CD4-positive, alpha-beta memory T cell (primary cell): ENCODE data around the gene TRPC4AP. TPM values are rescaled to one million over a fixed set of nuclear protein-coding genes. Genes with fewer than 3 reads are reported as not detected.
A peak's percentile ranks its signal among the peaks of the same experiment; 100 is the strongest.

Experiments used
- CTCF ChIA-PET: fragments of 350-600 bp; sonication (Branson Sonifier 250); formaldehyde crosslinking; loops from one replicate; lab custom pipeline; 2021; ENCODE audit warnings: inconsistent platforms; ENCODE audit not compliant: partially characterized antibody; lab: Charles Lee
- POLR2A ChIA-PET: fragments of 350-600 bp; sonication (Branson Sonifier 250); formaldehyde crosslinking; loops from one replicate; lab custom pipeline; 2021; ENCODE audit not compliant: partially characterized antibody; lab: Charles Lee
- DNase-seq, 5 donors: peaks; one replicate each; pipeline versions ENCODE4 v3.0.0 to v3.0.0-alpha.2; 2020 to 2022; ENCODE audit warnings: mixed read lengths in 1 of 5
- H3K27ac ChIP-seq: one replicate; pipeline ENCODE4 v1.7.0; 2013; ENCODE audit warnings: low read depth, low read length
- H3K27me3 ChIP-seq: 2 replicates; pipeline ENCODE4 v1.7.0; 2013; ENCODE audit warnings: mild to moderate bottlenecking, low read length, moderate library complexity; ENCODE audit not compliant: insufficient read depth
- H3K36me3 ChIP-seq: 2 replicates; pipeline ENCODE4 v1.7.0; 2013; ENCODE audit warnings: mild to moderate bottlenecking, low read length, moderate library complexity; ENCODE audit not compliant: insufficient read depth
- H3K4me1 ChIP-seq: 2 replicates; pipeline ENCODE4 v1.7.0; 2013; ENCODE audit warnings: mild to moderate bottlenecking, low read length, moderate library complexity; ENCODE audit not compliant: insufficient read depth
- H3K4me3 ChIP-seq, 2 donors: one replicate each; pipeline ENCODE4 v1.7.0; 2013; ENCODE audit warnings: low read length in 2 of 2, mild to moderate bottlenecking in 1 of 2
- H3K9me3 ChIP-seq, 2 donors: one replicate each; pipeline ENCODE4 v1.7.0; 2013; ENCODE audit warnings: low read length in 2 of 2, control low read depth in 1 of 2; ENCODE audit not compliant: control insufficient read depth in 1 of 2
- H3K27ac Mint-ChIP-seq, 7 donors: one replicate each; pipeline ENCODE4 v1.8.0; 2020 to 2021; ENCODE audit warnings: mixed read lengths in 7 of 7, mild to moderate bottlenecking in 6 of 7, inconsistent platforms in 3 of 7, moderate library complexity in 3 of 7
- H3K27me3 Mint-ChIP-seq, 2 donors: one replicate each; pipeline ENCODE4 v1.8.0; 2020 to 2021; ENCODE audit warnings: mixed read lengths in 2 of 2
- H3K36me3 Mint-ChIP-seq, 2 donors: one replicate each; pipeline ENCODE4 v1.8.0; 2020 to 2021; ENCODE audit warnings: mixed read lengths in 2 of 2, inconsistent platforms in 1 of 2, mild to moderate bottlenecking in 1 of 2
- H3K4me1 Mint-ChIP-seq, 4 donors: one replicate each; pipeline ENCODE4 v1.8.0; 2020 to 2021; ENCODE audit warnings: mixed read lengths in 4 of 4, mild to moderate bottlenecking in 1 of 4
- H3K4me3 Mint-ChIP-seq, 8 donors: one replicate each; pipeline ENCODE4 v1.8.0; 2020 to 2021; ENCODE audit warnings: mixed read lengths in 8 of 8, mild to moderate bottlenecking in 7 of 8, moderate library complexity in 6 of 8, inconsistent platforms in 3 of 8
- H3K9me3 Mint-ChIP-seq, 8 donors: one replicate each; pipeline ENCODE4 v1.8.0; 2020 to 2021; ENCODE audit warnings: mixed read lengths in 8 of 8, mild to moderate bottlenecking in 5 of 8, inconsistent platforms in 3 of 8, moderate library complexity in 1 of 8
- intact Hi-C: fragments of 100-400 bp; cut with micrococcal nuclease; formaldehyde crosslinking; loops from one replicate; pipeline ENCODE4 v1.15.1; 2023
- microRNA-seq: library from miRNA; unstranded; fragments of <30 nt; microRNA quantifications from one replicate; pipeline ENCODE4 v1.2.0, GENCODE V29; 2021; ENCODE audit warnings: borderline replicate concordance, borderline number of aligned reads, borderline microRNAs expressed, mixed read lengths
- polyA plus RNA-seq, 2 donors: library from polyadenylated mRNA; unstranded; fragments of 300-500 nt; fragmentation: Illumina TruSeq; gene quantifications; one replicate each; pipeline ENCODE4 v1.2.3, GENCODE V29; 2021
- total RNA-seq, 2 experiments: library from RNA; stranded (reverse); gene quantifications; one replicate each; pipeline ENCODE4 v1.2.3, GENCODE V29; 2021

Gene TRPC4AP
- total and polyA plus RNA-seq, 4 experiments from 2014 or later = 61.2 to 81.6 (median 63.8) TPM

DNA sequence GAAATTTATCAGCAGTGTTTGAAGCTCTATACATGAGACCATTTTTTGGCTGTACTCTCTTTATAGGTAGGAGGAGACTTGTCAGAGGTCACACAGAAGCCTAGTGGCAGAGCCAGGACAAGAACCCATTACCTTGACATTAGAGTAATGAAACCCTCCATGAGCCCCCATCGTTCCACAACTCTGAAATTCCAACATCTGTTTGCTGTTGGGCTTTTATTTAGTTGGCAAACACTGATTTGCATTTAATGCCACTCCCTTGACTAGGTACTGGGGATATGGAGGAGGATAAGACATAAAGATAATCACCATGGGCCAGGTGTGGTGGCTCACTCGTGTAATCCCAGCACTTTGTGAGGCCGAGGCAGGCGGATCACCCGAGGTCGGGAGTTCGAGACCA is 138.6 kb downstream of the TRPC4AP start:
- peaks cover 19 to 29% (median 25%) of the 10 kb centered on the region in 4 donors for H3K4me1 Mint-ChIP-seq
- H3K4me3 Mint-ChIP-seq = peak overlapping the region in 3 of 8 donors; percentile 12 to 18 (median 15)
- H3K27ac Mint-ChIP-seq = peak overlapping the region in 1 of 7 donors; percentile 25
- Histone ChIP-seq H3K4me3 (no peak overlapping the region), H3K36me3 (peaks cover 3% of the 10 kb centered on the region), H3K4me1 (peaks cover 13% of the 10 kb centered on the region), H3K27ac (no peak overlapping the region), H3K9me3 (no peaks in the 10 kb centered on the region), H3K27me3 (no peaks in the 10 kb centered on the region)
- ChIA-PET POLR2A (interaction anchor here (4.3 kb wide), 1 partner anchor 79 kb away, joined by 34 read pairs; the partner anchor contains the start of gene ACSS2), CTCF (interaction anchor here (8.2 kb wide), 1 partner anchor 80 kb away, joined by 100 read pairs; the partner anchor contains the start of genes ACSS2 and GGT7)
- peaks cover 11 to 23% of the 10 kb centered on the region in 2 donors for H3K36me3 Mint-ChIP-seq
- no peak for DNase-seq
- intact Hi-C loops = loop anchor here (2.0 kb wide), 1 partner anchor 139 kb away; the partner anchor contains the start of gene TRPC4AP
- H3K27me3 Mint-ChIP-seq = no peaks in the 10 kb centered on the region
- no peaks in the 10 kb centered on the region for H3K9me3 Mint-ChIP-seq

GRCh38 chr20:34952671-34953070 is 139.9 kb downstream of the TRPC4AP start:
- POLR2A ChIA-PET = interaction anchor here (1.3 kb wide), 1 partner anchor 77 kb away, joined by 4 read pairs; no protein-coding TSS in a partner anchor
- Histone ChIP-seq H3K27me3 (no peaks in the 10 kb centered on the region), H3K4me1 (peaks cover 13% of the 10 kb centered on the region), H3K9me3 (no peaks in the 10 kb centered on the region), H3K36me3 (peaks cover 3% of the 10 kb centered on the region), H3K4me3 (no peak overlapping the region), H3K27ac (no peak overlapping the region)
- H3K4me1 Mint-ChIP-seq = peaks cover 19 to 29% (median 25%) of the 10 kb centered on the region in 4 donors
- peaks cover 11 to 25% of the 10 kb centered on the region in 2 donors for H3K36me3 Mint-ChIP-seq
- intact Hi-C loops = no loop called here
- CTCF ChIA-PET = interaction anchor here (8.2 kb wide), 1 partner anchor 79 kb away, joined by 100 read pairs; the partner anchor contains the start of genes ACSS2 and GGT7
- DNase-seq = no peak
- no peaks in the 10 kb centered on the region for H3K9me3 Mint-ChIP-seq
- no peak overlapping the region for H3K27ac Mint-ChIP-seq
- peak overlapping the region in 2 of 8 donors; percentile 6 to 26 for H3K4me3 Mint-ChIP-seq
- H3K27me3 Mint-ChIP-seq = no peaks in the 10 kb centered on the region

Small RNAs within 50 kb of the gene (microRNA-seq; reads per million reads assigned to microRNA genes)
- gene MIR499A = not detected
- gene MIR499B = not detected

Other genes with a start within 250 kb of the TRPC4AP start
- gene GGT7, start 220.0 kb downstream of the TRPC4AP start, total RNA-seq = 10 to 100 TPM; 35.3 to 37.2 TPM
- 1 to 10 TPM; 2.0 to 5.7 TPM for gene GGT7, start 220.0 kb downstream of the TRPC4AP start, polyA plus RNA-seq
- 10 to 100 TPM; 19.8 to 24.3 TPM for gene ACSS2, start 216.2 kb downstream of the TRPC4AP start, total RNA-seq
- 10 to 100 TPM; 11.4 to 14.1 TPM for gene ACSS2, start 216.2 kb downstream of the TRPC4AP start, polyA plus RNA-seq
- 10 to 100 TPM; 41.0 to 43.3 TPM for gene GSS, start 137.0 kb downstream of the TRPC4AP start, total RNA-seq
- 10 to 100 TPM; 32.2 to 38.6 TPM for gene GSS, start 137.0 kb downstream of the TRPC4AP start, polyA plus RNA-seq
- gene MYH7B, start 136.9 kb downstream of the TRPC4AP start, total RNA-seq = under 1 TPM; 0.39 to 0.47 TPM
- under 1 TPM in 1 of 2 donors, not detected in 1; 0.32 TPM for gene MYH7B, start 136.9 kb downstream of the TRPC4AP start, polyA plus RNA-seq
- 10 to 100 TPM; 27.2 to 27.6 TPM for gene EDEM2, start 54.5 kb upstream of the TRPC4AP start, total RNA-seq
- gene EDEM2, start 54.5 kb upstream of the TRPC4AP start, polyA plus RNA-seq = 10 to 100 TPM; 52.1 to 62.1 TPM
- gene PROCR, start 79.3 kb upstream of the TRPC4AP start, total RNA-seq = under 1 TPM; 0.42 to 0.61 TPM
- gene PROCR, start 79.3 kb upstream of the TRPC4AP start, polyA plus RNA-seq = 1 to 10 TPM; 1.9 to 3.6 TPM
- gene MMP24, start 133.9 kb upstream of the TRPC4AP start, total RNA-seq = under 1 TPM; 0.12 to 0.19 TPM
- gene MMP24, start 133.9 kb upstream of the TRPC4AP start, polyA plus RNA-seq = under 1 TPM; 0.07 TPM
- 10 to 100 TPM; 76.6 to 91.6 TPM for gene MMP24OS, start 185.3 kb upstream of the TRPC4AP start, total RNA-seq
- 10 to 100 TPM in 1 of 2 donors, 1 to 10 TPM in 1; 4.4 to 17.4 TPM for gene MMP24OS, start 185.3 kb upstream of the TRPC4AP start, polyA plus RNA-seq
- 10 to 100 TPM; 44.0 to 52.3 TPM for gene EIF6, start 192.0 kb upstream of the TRPC4AP start, total RNA-seq
- 100 to 1,000 TPM; 148 to 189 TPM for gene EIF6, start 192.0 kb upstream of the TRPC4AP start, polyA plus RNA-seq
- not detected for gene FAM83C, start 199.6 kb upstream of the TRPC4AP start, total RNA-seq
- not detected for gene FAM83C, start 199.6 kb upstream of the TRPC4AP start, polyA plus RNA-seq